ENCODE data around the gene AAR2. TPM values are rescaled to one million over a fixed set of nuclear protein-coding genes. Genes with fewer than 3 reads are reported as not detected.

The AAR2 gene
- total RNA-seq, 1 donor from 2014 or later = 32.8 TPM

GRCh38 chr20:36304786-36305495, 68.7 kb downstream of the AAR2 start:
- no peaks in the 10 kb centered on the region for H3K36me3 Mint-ChIP-seq (ENCODE audit: unreplicated experiment)
- peak overlapping the region; percentile 63 for H3K4me3 Mint-ChIP-seq (ENCODE audit: unreplicated experiment)
- no peaks in the 10 kb centered on the region for H3K9me3 Mint-ChIP-seq (ENCODE audit: unreplicated experiment)
- no peak for TF ChIP-seq CTCF (IDR thresholded peaks at IDR 0.05)
- H3K27ac Mint-ChIP-seq (ENCODE audit: unreplicated experiment) = no peak overlapping the region
- H3K4me1 Mint-ChIP-seq (ENCODE audit: unreplicated experiment) = peaks cover 7% of the 10 kb centered on the region
- DNase-seq (ENCODE audit: extremely low spot score, unreplicated experiment) = peak; percentile 66
- peaks cover 81% of the 10 kb centered on the region for H3K27me3 Mint-ChIP-seq (ENCODE audit: unreplicated experiment)

DNA sequence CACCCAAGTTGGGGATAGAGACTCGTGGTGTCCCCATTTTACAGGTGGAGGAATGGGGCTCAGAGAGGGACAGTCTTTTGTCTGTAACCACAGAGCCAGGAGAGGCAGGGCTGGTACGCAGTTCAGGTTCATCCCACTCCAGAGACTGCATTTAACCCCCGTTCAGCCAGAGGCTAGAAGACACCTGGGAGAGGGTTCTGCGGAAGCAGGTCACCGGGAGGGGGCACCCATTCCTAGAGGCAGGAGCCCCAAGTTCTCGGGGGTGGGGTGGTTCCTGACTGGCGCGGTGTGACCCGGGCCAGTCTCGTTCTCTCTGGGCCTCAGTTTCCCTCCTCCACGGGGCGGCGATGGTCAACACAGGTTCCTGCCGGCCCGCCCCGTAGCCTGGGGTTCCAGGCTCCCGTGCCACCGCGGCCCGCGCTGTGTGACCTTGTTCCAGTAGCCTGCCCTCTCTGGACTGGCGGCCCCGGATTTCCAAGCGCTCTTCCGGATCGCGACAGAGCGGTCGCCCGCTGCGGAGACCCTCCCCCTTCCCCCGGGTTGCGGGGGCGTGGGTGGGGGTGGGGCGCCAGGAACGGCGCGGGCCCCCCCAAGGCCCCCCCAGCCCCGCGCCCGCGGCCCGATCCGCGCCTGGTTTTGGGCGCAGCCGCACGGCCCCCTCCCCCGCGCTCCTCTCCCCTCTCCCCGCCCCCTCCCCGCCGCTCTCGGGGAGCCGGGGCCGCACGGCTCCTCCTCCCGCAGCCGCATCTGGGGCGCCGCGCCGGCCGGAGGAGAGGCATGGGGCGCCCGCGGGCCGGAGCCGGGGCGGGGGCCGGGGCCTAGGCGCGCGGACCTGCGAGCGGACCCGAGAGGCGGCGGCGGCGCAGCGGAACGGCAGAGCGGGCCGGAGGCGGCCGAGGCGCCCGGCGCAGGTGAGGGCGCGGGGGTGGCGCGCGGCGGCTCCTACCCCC, 69.6 kb downstream of the AAR2 start, which contains the start of gene DLGAP4:
Gene DLGAP4 (plus strand): TSS at position 738 of the 950 bp plus-strand sequence. CDS start 125,379 bp downstream, outside the sequence.
- peak; percentile 82 for DNase-seq (ENCODE audit: extremely low spot score, unreplicated experiment)
- peaks cover 82% of the 10 kb centered on the region for H3K27me3 Mint-ChIP-seq (ENCODE audit: unreplicated experiment)
- H3K4me1 Mint-ChIP-seq (ENCODE audit: unreplicated experiment) = peaks cover 7% of the 10 kb centered on the region
- no peaks in the 10 kb centered on the region for H3K9me3 Mint-ChIP-seq (ENCODE audit: unreplicated experiment)
- no peaks in the 10 kb centered on the region for H3K36me3 Mint-ChIP-seq (ENCODE audit: unreplicated experiment)
- H3K4me3 Mint-ChIP-seq (ENCODE audit: unreplicated experiment) = peak within 1 kb of the TSS; percentile 63
- no peak for TF ChIP-seq CTCF (IDR thresholded peaks at IDR 0.05)
- H3K27ac Mint-ChIP-seq (ENCODE audit: unreplicated experiment) = no peak within 1 kb of the TSS

Other genes starting within 250 kb of the AAR2 start
- gene EPB41L1, start 81.7 kb upstream of the AAR2 start, total RNA-seq = 31.4 and 36.9 TPM in 2 replicates
- 125 and 134 TPM in 2 replicates for gene DLGAP4, start 69.9 kb downstream of the AAR2 start, total RNA-seq

Data from osteocyte (in vitro differentiated cells).